NK-92 (cell line): ENCODE results near the gene NFATC1.

Experiments
- DNase-seq: peaks from one replicate; lab custom pipeline; 2025; ENCODE audit not compliant: unreplicated experiment; lab: John Stamatoyannopoulos, UW

The NFATC1 gene

GRCh38 chr18:79506191-79507075, 110.7 kb downstream of the NFATC1 start:
- no peak for DNase-seq

- no peak for DNase-seq
Observed at GRCh38 chr18:79507076-79507545, 111.4 kb downstream of the NFATC1 start.

- no peak for DNase-seq
Observed at GRCh38 chr18:79507546-79508480, 112.1 kb downstream of the NFATC1 start.

- DNase-seq = no peak
Observed at GRCh38 chr18:79508565-79509535, 113.1 kb downstream of the NFATC1 start.

- no peak for DNase-seq
Observed at GRCh38 chr18:79509536-79509930, 113.8 kb downstream of the NFATC1 start.

GRCh38 chr18:79510046-79510685, 114.4 kb downstream of the NFATC1 start:
- DNase-seq = no peak

- no peak for DNase-seq
Observed at GRCh38 chr18:79510731-79511241, 115.1 kb downstream of the NFATC1 start.

- DNase-seq = no peak
Observed at GRCh38 chr18:79511271-79511670, 115.5 kb downstream of the NFATC1 start.

GRCh38 chr18:79511671-79512301, 116.1 kb downstream of the NFATC1 start:
- no peak for DNase-seq

- no peak for DNase-seq
Observed at GRCh38 chr18:79512461-79513380, 117.0 kb downstream of the NFATC1 start.

GRCh38 chr18:79513381-79514081, 117.8 kb downstream of the NFATC1 start:
- DNase-seq = no peak

GRCh38 chr18:79515331-79515730, 119.6 kb downstream of the NFATC1 start:
- DNase-seq = no peak

- no peak for DNase-seq
Observed at GRCh38 chr18:79515944-79516351, 120.2 kb downstream of the NFATC1 start.

- DNase-seq = no peak
Observed at GRCh38 chr18:79516441-79516931, 120.8 kb downstream of the NFATC1 start.

GRCh38 chr18:79517341-79517740, 121.6 kb downstream of the NFATC1 start:
- DNase-seq = no peak

GRCh38 chr18:79518028-79518682, 122.4 kb downstream of the NFATC1 start:
- DNase-seq = no peak

GRCh38 chr18:79518683-79519128, 123.0 kb downstream of the NFATC1 start:
- no peak for DNase-seq
